IMR-90 (cell line): ENCODE data around the gene PNO1. TPM values are rescaled to one million over a fixed set of nuclear protein-coding genes. Genes with fewer than 3 reads are reported as not detected.

Source experiments
- ATAC-seq: fragments of 200-7000 bp; cut with Tn5 transposase; 2 replicates; pipeline ENCODE4 v1.9.1; 2020; ENCODE audit warnings: low read depth, mild to moderate bottlenecking, moderate library complexity
- BruUV-seq: library from RNA; stranded (reverse); fragments of 400-500 nt; replicated peaks from 2 replicates; lab custom pipeline; 2021; lab: Mats Ljungman, UMichigan
- CTCF ChIA-PET: fragments of 300-600 bp; formaldehyde crosslinking; extraction: SDS; loops from one replicate; lab custom pipeline; 2021; ENCODE audit warnings: antibody characterized with exemption; lab: Yijun Ruan, JAX
- POLR2A ChIA-PET: fragments of 300-600 bp; sonication (Branson Sonifier 250); formaldehyde crosslinking; loops from one replicate; lab custom pipeline; 2022; ENCODE audit warnings: antibody characterized with exemption; ENCODE audit not compliant: unreplicated experiment; lab: Charles Lee
- DNase-seq: peaks from one replicate; pipeline ENCODE4 v3.0.0; 2013
- H2AFZ ChIP-seq: replicated peaks from 2 replicates; pipeline ENCODE3; 2013; ENCODE audit warnings: low read length, mild to moderate bottlenecking; ENCODE audit not compliant: poor library complexity
- H2AK5ac ChIP-seq: 2 replicates; pipeline ENCODE4 v1.6.1; 2013; ENCODE audit warnings: low read depth, low read length, inconsistent platforms
- H2AK9ac ChIP-seq: replicated peaks from 2 replicates; pipeline ENCODE3; 2013; ENCODE audit warnings: mild to moderate bottlenecking, low read depth, low read length, moderate library complexity; ENCODE audit not compliant: poor library complexity
- H2BK120ac ChIP-seq: 2 replicates; pipeline ENCODE4 v1.6.1; 2013; ENCODE audit warnings: low read depth, low read length, inconsistent platforms
- H2BK15ac ChIP-seq: 3 replicates; pipeline ENCODE4 v1.6.1; 2013; ENCODE audit warnings: low read depth, low read length, inconsistent platforms
- H2BK20ac ChIP-seq: 2 replicates; pipeline ENCODE4 v1.6.1; 2013; ENCODE audit warnings: low read depth, mild to moderate bottlenecking, inconsistent platforms, low read length, moderate library complexity
- H2BK5ac ChIP-seq: 2 replicates; pipeline ENCODE4 v1.6.1; 2013; ENCODE audit warnings: mild to moderate bottlenecking, low read depth, low read length, inconsistent platforms; ENCODE audit not compliant: poor library complexity, severe bottlenecking
- H3K14ac ChIP-seq: replicated peaks from 2 replicates; pipeline ENCODE4 v1.6.1; 2013; ENCODE audit warnings: low read depth, low read length, inconsistent platforms
- H3K18ac ChIP-seq: 2 replicates; pipeline ENCODE4 v1.6.1; 2013; ENCODE audit warnings: low read depth, low read length, control low read depth
- H3K23ac ChIP-seq: 2 replicates; pipeline ENCODE4 v1.6.1; 2013; ENCODE audit warnings: low read depth, low read length, inconsistent platforms
- H3K27ac ChIP-seq: 2 replicates; pipeline ENCODE4 v1.5.1; 2013; ENCODE audit warnings: mild to moderate bottlenecking, control low read depth, low read length; ENCODE audit not compliant: insufficient read depth
- H3K27me3 ChIP-seq: 2 replicates; pipeline ENCODE4 v1.6.1; 2013; ENCODE audit warnings: low read length; ENCODE audit not compliant: control insufficient read depth, insufficient read depth
- H3K36me3 ChIP-seq: 2 replicates; pipeline ENCODE4 v1.6.1; 2013; ENCODE audit warnings: low read length, mixed read lengths; ENCODE audit not compliant: control insufficient read depth, insufficient read depth
- H3K4ac ChIP-seq: 2 replicates; pipeline ENCODE4 v1.6.1; 2013; ENCODE audit warnings: low read depth, low read length, inconsistent platforms
- H3K4me1 ChIP-seq: 2 replicates; pipeline ENCODE4 v1.6.1; 2013; ENCODE audit warnings: low read length, mixed read lengths; ENCODE audit not compliant: control insufficient read depth, insufficient read depth
- H3K4me2 ChIP-seq: 2 replicates; pipeline ENCODE4 v1.6.1; 2013; ENCODE audit warnings: low read depth, mild to moderate bottlenecking, control low read depth, low read length, moderate library complexity
- H3K4me3 ChIP-seq: 2 replicates; pipeline ENCODE4 v1.5.1; 2013; ENCODE audit warnings: low read depth, mild to moderate bottlenecking, control low read depth, low read length, moderate library complexity; ENCODE audit not compliant: insufficient read depth
- H3K56ac ChIP-seq: 2 replicates; pipeline ENCODE4 v1.6.1; 2013; ENCODE audit warnings: low read length, inconsistent platforms; ENCODE audit not compliant: insufficient read depth; ENCODE audit errors: extremely low read depth
- H3K79me1 ChIP-seq, 2 experiments: 2 replicates each; pipeline ENCODE4 v1.6.1; 2013; ENCODE audit warnings: low read length in 2 of 2, inconsistent platforms in 1 of 2, low read depth in 1 of 2
- H3K9ac ChIP-seq: 2 replicates; pipeline ENCODE4 v1.6.1; 2013; ENCODE audit warnings: low read depth, low read length, control low read depth
- H3K9me1 ChIP-seq: 2 replicates; pipeline ENCODE4 v1.6.1; 2013; ENCODE audit warnings: low read length, inconsistent platforms; ENCODE audit not compliant: insufficient read depth
- H3K9me3 ChIP-seq: 2 replicates; pipeline ENCODE4 v1.6.1; 2013; ENCODE audit warnings: low read length; ENCODE audit not compliant: control insufficient read depth, insufficient read depth
- H4K20me1 ChIP-seq: 2 replicates; pipeline ENCODE4 v1.6.1; 2013; ENCODE audit warnings: low read length, inconsistent platforms; ENCODE audit not compliant: insufficient read depth
- H4K5ac ChIP-seq: 2 replicates; pipeline ENCODE4 v1.6.1; 2013; ENCODE audit warnings: mild to moderate bottlenecking, low read depth, low read length, control low read depth
- H4K8ac ChIP-seq, 2 experiments: 2 replicates each; pipeline ENCODE4 v1.6.1; 2013; ENCODE audit warnings: low read depth in 2 of 2, low read length in 2 of 2, control low read depth in 1 of 2, inconsistent platforms in 1 of 2
- H4K91ac ChIP-seq: 2 replicates; pipeline ENCODE4 v1.6.1; 2013; ENCODE audit warnings: low read depth, low read length, inconsistent platforms; ENCODE audit not compliant: insufficient read depth
- CEBPB ChIP-seq: IDR thresholded peaks from 2 replicates; pipeline ENCODE4 v1.6.1; 2012; ENCODE audit warnings: low read depth, low read length, improper control_type of control experiment
- FOS ChIP-seq: fragments of 150-350 bp; IDR thresholded peaks from 2 replicates; pipeline ENCODE4 v1.6.1; 2016; ENCODE audit warnings: low read depth, low read length
- MAFK ChIP-seq: IDR thresholded peaks from 2 replicates; pipeline ENCODE4 v1.6.1; 2012; ENCODE audit warnings: low read depth, low read length, improper control_type of control experiment
- MAZ ChIP-seq: IDR thresholded peaks from 2 replicates; pipeline ENCODE4 v1.6.1; 2012; ENCODE audit warnings: low read depth, mild to moderate bottlenecking, low read length, improper control_type of control experiment, moderate library complexity, borderline replicate concordance
- WGBS, 2 experiments: methylation state at CpG; one replicate each; pipeline versions ENCODE4 v1.1.5 to v1.1.7; 2013; ENCODE audit warnings: missing lambda C conversion rate in 2 of 2; ENCODE audit not compliant: insufficient read length in 1 of 2; ENCODE audit errors: extremely low coverage in 2 of 2; 5-methylcytosine and 5-hydroxymethylcytosine counted together
- dilution Hi-C: fragments of 300-500 bp; cut with HindIII; formaldehyde crosslinking; loops from one replicate; pipeline ENCODE4 v1.14.3; 2018; ENCODE audit warnings: low sequenced_read_pairs; ENCODE audit not compliant: unreplicated experiment
- in situ Hi-C: fragments of 300-500 bp; cut with MboI; formaldehyde crosslinking; loops from 3 replicates; pipeline ENCODE4 v1.14.3; 2019; ENCODE audit warnings: low sequenced_read_pairs, inconsistent platforms, mixed read lengths
- intact Hi-C: fragments of 100-400 bp; cut with micrococcal nuclease; formaldehyde crosslinking; loops from 2 replicates; pipeline ENCODE4 v1.10.0; 2022
- polyA plus RNA-seq, 3 experiments: library from polyadenylated mRNA; depleted of rRNA; stranded (reverse); fragments of >200 nt; gene quantifications; 2 replicates each; pipeline ENCODE4 v1.2.3, GENCODE V29; 2012; ENCODE audit warnings: low replicate concordance in 1 of 3
- total RNA-seq: library from RNA; depleted of rRNA; stranded (reverse); fragments of >200 nt; gene quantifications from 2 replicates; pipeline ENCODE4 v1.2.3, GENCODE V29; 2012
- TF ChIP-seq, protein P1 (sequence below): fragments of 150-350 bp; IDR thresholded peaks from 2 replicates; pipeline ENCODE4 v1.6.1; 2016; ENCODE audit warnings: low read depth, mild to moderate bottlenecking, low read length, moderate library complexity, borderline replicate concordance

PNO1 gene
- total and polyA plus RNA-seq, 2 of the 4 experiments (the other 2 are of a cell fraction) = 12.8 to 14.7 TPM

DNA sequence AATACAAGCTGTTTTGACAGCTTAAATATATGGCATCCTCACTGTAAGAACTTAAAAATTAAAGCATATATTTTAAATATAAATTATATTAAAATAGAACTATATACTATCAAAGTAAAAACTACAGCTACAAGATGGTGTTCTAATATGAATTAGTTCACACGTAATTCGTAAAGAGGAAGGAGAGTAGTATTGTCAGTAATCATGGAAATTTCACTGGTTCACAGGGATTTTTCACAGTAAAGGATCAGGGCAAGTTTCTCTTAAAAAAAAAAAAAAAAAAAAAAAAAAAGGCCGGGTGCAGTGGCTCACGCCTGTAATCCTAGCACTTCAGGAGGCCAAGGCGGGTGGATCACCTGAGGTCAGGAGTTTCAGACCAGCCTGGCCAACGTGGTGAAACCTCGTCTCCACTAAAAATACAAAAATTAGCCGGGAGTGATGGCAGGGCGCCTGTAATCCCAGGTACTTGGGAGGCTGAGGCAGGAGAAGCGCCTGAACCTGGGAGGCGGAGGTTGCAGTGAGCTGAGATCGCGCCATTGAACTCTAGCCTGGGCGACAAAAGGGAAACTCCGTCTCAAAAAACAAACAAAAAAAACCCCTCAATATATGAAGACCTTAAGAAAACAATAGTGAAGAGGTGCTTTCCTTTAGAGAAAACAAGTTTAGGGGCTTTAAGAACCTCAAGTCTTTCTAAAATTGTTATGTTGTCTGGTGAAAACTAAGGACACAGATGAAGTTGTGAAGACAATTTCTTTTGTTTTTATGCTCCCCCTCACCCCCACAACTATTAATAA lies 32.5 kb downstream of the PNO1 start (continued):
- TF ChIP-seq, protein P1, sequence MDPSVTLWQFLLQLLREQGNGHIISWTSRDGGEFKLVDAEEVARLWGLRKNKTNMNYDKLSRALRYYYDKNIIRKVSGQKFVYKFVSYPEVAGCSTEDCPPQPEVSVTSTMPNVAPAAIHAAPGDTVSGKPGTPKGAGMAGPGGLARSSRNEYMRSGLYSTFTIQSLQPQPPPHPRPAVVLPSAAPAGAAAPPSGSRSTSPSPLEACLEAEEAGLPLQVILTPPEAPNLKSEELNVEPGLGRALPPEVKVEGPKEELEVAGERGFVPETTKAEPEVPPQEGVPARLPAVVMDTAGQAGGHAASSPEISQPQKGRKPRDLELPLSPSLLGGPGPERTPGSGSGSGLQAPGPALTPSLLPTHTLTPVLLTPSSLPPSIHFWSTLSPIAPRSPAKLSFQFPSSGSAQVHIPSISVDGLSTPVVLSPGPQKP = no peak

DNA sequence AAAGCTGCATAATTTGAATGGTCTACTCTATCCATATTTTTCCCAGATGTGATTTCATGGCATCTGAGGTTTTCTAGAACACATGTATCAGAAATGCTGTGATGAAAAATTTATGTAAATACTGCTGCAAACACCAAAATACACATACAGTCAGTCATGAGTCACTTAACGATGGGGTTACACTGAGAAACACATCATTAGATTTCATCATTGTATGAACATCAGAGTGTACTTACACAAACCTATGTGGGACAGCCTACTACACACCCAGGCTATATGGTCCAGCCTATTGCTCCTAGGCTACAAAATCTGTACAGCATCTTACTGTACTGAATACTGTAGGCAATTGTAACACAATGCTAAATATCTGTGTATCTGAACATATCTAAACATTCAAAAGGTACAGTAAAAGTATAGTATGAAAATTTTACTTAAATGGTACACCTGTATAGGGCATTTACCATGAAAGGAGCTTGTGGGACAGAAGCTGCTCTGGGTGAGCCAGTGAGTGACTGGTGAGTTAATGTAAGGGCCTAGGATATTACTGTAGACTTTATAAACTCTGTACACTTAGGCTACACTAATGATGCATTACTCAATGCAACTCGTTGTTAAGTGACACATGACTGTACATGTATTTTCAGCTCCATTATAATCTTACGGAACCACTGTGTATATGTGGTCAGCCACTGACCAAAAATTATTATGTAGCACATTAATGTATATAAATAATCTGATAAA lies 33.5 kb downstream of the PNO1 start:
- no peak overlapping the region for H2AK9ac ChIP-seq

More for the DNA sequence above, 33.5 kb downstream of the PNO1 start:
- H2BK15ac ChIP-seq = no peak overlapping the region
- POLR2A ChIA-PET = no interaction called here
- peak overlapping the region; percentile 31; the same call in 1 of the 2 replicates for H2BK20ac ChIP-seq
- TF ChIP-seq MAFK = peak; percentile 27; the same call in 1 of the 2 replicates
- TF ChIP-seq MAZ = no peak
- peak; percentile 88 for TF ChIP-seq FOS
- TF ChIP-seq CEBPB = peak; percentile 92
- H3K27me3 ChIP-seq = no peaks in the 10 kb centered on the region
- peak overlapping the region; percentile 19; the same call in 1 of the 2 replicates for H3K4me2 ChIP-seq
- no CpG with 5 or more reads among the region's 3 CpGs for WGBS, 2 experiments
- H3K27ac ChIP-seq = peak overlapping the region; percentile 47; the same call in 1 of the 2 replicates
- no peak overlapping the region for H3K18ac ChIP-seq
- DNase-seq (peak; percentile 96), ATAC-seq (peak; percentile 95)
- peak overlapping the region; percentile 46 for H2BK5ac ChIP-seq
- CTCF ChIA-PET = no interaction called here
- H2AK5ac ChIP-seq = no peak overlapping the region
- H2AFZ ChIP-seq = no peak overlapping the region
- peaks cover 8% of the 10 kb centered on the region for H3K9me1 ChIP-seq
- no peak overlapping the region for H3K9ac ChIP-seq
- no peak overlapping the region for H3K23ac ChIP-seq
- H3K4me3 ChIP-seq = no peak overlapping the region
- no peaks in the 10 kb centered on the region for H3K36me3 ChIP-seq
- peaks cover 5% of the 10 kb centered on the region for H3K4me1 ChIP-seq
- no peaks in the 10 kb centered on the region for H3K9me3 ChIP-seq
- 0 out of 2 replicates have a peak overlapping the region, but pooled peaks have one; percentile 54 for H3K4ac ChIP-seq
- intact Hi-C loops = no loop called here
- H3K14ac ChIP-seq = no peak overlapping the region
- peaks cover 9 to 55% of the 10 kb centered on the region in 2 experiments for H3K79me1 ChIP-seq
- BruUV-seq = no TSS peak
- H4K5ac ChIP-seq = no peak overlapping the region
- dilution Hi-C loops = no loop called here
- H4K20me1 ChIP-seq = peaks cover 38% of the 10 kb centered on the region; the same call in 1 of the 2 replicates
- peak overlapping the region; percentile 5; the same call in 1 of the 2 replicates for H4K91ac ChIP-seq
- H4K8ac ChIP-seq = no peak overlapping the region
- in situ Hi-C loops = loop anchor here (10.0 kb wide), 1 partner anchor 54 kb away; no protein-coding TSS in a partner anchor
- H2BK120ac ChIP-seq = no peak overlapping the region
- H3K56ac ChIP-seq = no peak overlapping the region
